CD4-positive, alpha-beta T cell treated with Interleukin-6 at 100 ng/mL for 8 hours (primary cell): ENCODE measurements around the gene PRKCE.

Experiments
- DNase-seq: peaks from one replicate; pipeline ENCODE4 v3.0.0-alpha.2; 2020; ENCODE audit warnings: mixed read lengths, low spot score

Gene PRKCE

GRCh38 chr2:46079985-46080560 is 428.6 kb downstream of the PRKCE start:
- DNase-seq: no peak

GRCh38 chr2:46082531-46083485 is 431.3 kb downstream of the PRKCE start:
- no peak for DNase-seq

- DNase-seq: no peak
These were observed 435.1 kb downstream of the PRKCE start for GRCh38 chr2:46086578-46087070.

- no peak for DNase-seq
These were observed 436.0 kb downstream of the PRKCE start for GRCh38 chr2:46087492-46087891.

DNA sequence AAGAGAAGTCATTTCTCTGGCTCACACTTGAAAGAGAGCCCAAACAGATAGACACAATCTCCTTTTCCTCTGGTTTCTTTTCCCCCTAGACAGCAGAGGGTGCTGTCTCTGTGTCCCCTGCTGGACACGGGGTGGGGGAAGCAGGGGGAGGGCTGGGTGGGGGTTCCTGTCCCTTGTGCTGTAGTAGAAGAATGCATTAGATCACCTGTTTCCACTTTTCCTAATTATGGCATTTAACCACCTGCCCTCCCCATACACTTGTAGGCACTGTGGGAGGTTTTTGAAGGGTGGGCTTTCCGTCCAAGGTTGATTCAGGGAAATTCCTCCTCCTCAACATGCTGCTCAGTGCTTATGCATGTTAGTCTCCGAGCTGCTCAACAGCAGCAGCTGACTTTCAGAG is 439.5 kb downstream of the PRKCE start:
- no peak for DNase-seq

- no peak for DNase-seq
These were observed 440.6 kb downstream of the PRKCE start for GRCh38 chr2:46091961-46092667.

DNA sequence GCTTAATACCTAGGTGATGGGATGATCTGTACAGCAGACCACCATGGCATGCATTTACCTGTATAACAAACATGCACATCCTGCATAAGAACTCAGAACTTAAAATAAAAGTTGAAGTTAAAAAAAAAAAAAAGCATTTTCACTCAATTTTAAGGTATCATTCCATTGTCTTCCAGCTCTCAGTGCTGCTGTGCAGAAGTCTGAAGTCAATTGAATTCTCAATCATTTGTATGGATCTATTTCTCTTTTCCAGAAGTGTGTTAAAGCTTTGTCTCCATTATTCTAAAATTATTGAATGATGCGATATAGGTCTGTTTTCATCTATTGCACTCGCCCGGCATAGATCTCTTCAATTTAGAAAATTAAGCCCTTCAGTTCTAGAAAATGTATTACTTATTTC is 443.2 kb downstream of the PRKCE start:
- no peak for DNase-seq

GRCh38 chr2:46095830-46096229 is 444.4 kb downstream of the PRKCE start:
- DNase-seq: no peak

- DNase-seq: no peak
These were observed 444.8 kb downstream of the PRKCE start for GRCh38 chr2:46096260-46096659.

- DNase-seq: no peak
These were observed 446.4 kb downstream of the PRKCE start for GRCh38 chr2:46097714-46098480.

DNA sequence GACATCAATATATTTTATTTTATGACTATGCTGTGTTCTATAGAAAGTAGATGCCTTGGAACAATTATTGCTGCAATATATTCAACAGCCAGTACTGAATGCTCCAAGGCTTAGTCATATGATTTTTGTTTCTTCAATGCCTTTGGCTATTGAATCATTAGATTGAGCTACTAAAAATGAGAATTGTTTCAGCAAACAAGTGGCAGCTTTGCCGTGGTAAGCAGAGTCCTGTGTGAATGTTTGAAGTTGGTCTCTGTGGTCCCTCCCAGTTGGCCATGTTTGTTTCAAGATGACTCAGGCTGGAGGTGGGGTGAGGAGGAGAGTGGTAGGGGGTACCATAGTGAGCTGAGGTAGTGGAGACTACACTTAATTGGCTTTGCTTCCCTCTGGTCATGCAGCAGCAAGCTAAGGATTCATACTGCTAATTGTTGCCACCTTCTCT is 447.2 kb downstream of the PRKCE start:
- DNase-seq: no peak

GRCh38 chr2:46101557-46102220 is 450.2 kb downstream of the PRKCE start:
- DNase-seq: no peak

- DNase-seq: no peak
These were observed 455.2 kb downstream of the PRKCE start for GRCh38 chr2:46106690-46107089.

GRCh38 chr2:46114996-46115395 is 463.5 kb downstream of the PRKCE start:
- DNase-seq: no peak

- DNase-seq: no peak
These were observed 464.7 kb downstream of the PRKCE start for GRCh38 chr2:46116150-46116549.

- DNase-seq: no peak
These were observed 465.1 kb downstream of the PRKCE start for GRCh38 chr2:46116553-46116991.

GRCh38 chr2:46117379-46117778 is 465.9 kb downstream of the PRKCE start:
- no peak for DNase-seq

GRCh38 chr2:46117994-46118393 is 466.5 kb downstream of the PRKCE start:
- no peak for DNase-seq

GRCh38 chr2:46118656-46119371 is 467.3 kb downstream of the PRKCE start:
- DNase-seq: no peak

DNA sequence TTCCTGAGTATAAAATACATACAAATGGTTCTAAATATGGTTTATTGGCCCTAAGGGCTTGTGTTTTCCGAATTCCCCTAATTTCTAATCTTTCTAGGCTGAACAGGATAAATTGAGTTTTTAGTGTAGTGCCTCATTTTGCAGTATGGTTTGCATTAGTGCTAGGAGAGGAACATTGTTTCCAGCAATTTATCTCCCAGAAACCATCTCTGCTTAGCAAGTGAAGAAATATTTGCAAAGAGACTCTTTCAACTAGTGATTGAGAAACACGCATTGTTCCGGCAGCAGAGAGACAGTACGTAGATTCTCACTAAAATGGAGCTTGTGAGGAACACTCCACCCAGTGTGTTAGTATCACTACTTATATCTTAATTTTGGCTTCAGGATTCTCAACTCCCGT is 468.0 kb downstream of the PRKCE start:
- DNase-seq: no peak
